ENCODE results near the gene PRKAA2. TPM values are rescaled to one million over a fixed set of nuclear protein-coding genes. Genes with fewer than 3 reads are reported as not detected.

Gene PRKAA2
- total RNA-seq, 1 experiment from 2014 or later, result 11.1 TPM

DNA sequence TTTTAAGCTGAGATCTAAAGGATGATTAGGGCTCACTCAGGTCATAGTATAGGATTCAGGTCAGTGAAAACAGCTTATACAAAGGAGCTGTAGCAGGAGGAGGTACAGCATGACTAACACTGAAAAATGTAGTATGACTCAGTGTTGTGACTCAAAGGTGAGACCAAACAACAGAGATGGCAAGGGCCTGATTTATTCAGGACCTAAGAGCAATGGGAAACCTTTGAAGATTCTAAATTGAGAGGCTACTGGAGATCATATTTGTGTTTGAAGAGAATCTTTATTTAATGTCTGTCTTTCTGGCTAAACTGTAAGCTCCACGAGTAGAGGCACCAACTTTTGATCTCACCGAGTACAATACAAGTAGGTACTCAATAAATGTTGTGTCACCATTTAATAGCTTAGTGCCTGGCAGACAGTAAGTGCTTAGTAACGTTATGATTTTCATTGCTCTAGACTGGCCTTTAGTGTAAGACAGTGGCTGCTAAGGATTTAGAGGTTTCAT is 43.5 kb downstream of the PRKAA2 start:
- Histone ChIP-seq H3K4me1 (ENCODE audit: control insufficient read depth, insufficient read depth, low read length) (peaks cover 18% of the 10 kb centered on the region), H3K27ac (ENCODE audit: low read length) (peak overlapping the region; percentile 94), H3K4me3 (ENCODE audit: low read depth in 2 of 2, low read length in 2 of 2) (peak overlapping the region in 1 of 2 experiments; percentile 21; a peak in 2 of 4 replicates), H3K36me3 (ENCODE audit: control insufficient read depth, insufficient read depth, low read length) (no peaks in the 10 kb centered on the region), H3K9me3 (ENCODE audit: control insufficient read depth, insufficient read depth, low read depth, low read length) (no peaks in the 10 kb centered on the region), H3K27me3 (ENCODE audit: control insufficient read depth, insufficient read depth, low read length) (no peaks in the 10 kb centered on the region)
- ATAC-seq, result peak; percentile 100
- intact Hi-C loops (cut with micrococcal nuclease; ENCODE audit: unreplicated experiment) (loop anchor here (5.0 kb wide), 1 partner anchor 46 kb away; no protein-coding TSS in a partner anchor), in situ Hi-C loops (cut with HindIII; ENCODE audit: low pct_unique_long_range_greater_than_20kb, low sequenced_read_pairs) (no loop called here)
- BruUV-seq (replicated peaks), result no TSS peak
- POLR2A ChIA-PET, result interaction anchor here (0.7 kb wide), 1 partner anchor 29 kb away, joined by 3 read pairs; no protein-coding TSS in a partner anchor
- peak; percentile 98 for DNase-seq (ENCODE audit: low read depth, low spot score)
- TF ChIP-seq, protein P1, sequence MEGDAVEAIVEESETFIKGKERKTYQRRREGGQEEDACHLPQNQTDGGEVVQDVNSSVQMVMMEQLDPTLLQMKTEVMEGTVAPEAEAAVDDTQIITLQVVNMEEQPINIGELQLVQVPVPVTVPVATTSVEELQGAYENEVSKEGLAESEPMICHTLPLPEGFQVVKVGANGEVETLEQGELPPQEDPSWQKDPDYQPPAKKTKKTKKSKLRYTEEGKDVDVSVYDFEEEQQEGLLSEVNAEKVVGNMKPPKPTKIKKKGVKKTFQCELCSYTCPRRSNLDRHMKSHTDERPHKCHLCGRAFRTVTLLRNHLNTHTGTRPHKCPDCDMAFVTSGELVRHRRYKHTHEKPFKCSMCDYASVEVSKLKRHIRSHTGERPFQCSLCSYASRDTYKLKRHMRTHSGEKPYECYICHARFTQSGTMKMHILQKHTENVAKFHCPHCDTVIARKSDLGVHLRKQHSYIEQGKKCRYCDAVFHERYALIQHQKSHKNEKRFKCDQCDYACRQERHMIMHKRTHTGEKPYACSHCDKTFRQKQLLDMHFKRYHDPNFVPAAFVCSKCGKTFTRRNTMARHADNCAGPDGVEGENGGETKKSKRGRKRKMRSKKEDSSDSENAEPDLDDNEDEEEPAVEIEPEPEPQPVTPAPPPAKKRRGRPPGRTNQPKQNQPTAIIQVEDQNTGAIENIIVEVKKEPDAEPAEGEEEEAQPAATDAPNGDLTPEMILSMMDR (IDR thresholded peaks at IDR 0.05), result no peak
- TF ChIP-seq POLR2AphosphoS5 (IDR thresholded peaks at IDR 0.05; ENCODE audit: low read depth, low read length), result peak; percentile 72
- TF ChIP-seq, protein P2, sequence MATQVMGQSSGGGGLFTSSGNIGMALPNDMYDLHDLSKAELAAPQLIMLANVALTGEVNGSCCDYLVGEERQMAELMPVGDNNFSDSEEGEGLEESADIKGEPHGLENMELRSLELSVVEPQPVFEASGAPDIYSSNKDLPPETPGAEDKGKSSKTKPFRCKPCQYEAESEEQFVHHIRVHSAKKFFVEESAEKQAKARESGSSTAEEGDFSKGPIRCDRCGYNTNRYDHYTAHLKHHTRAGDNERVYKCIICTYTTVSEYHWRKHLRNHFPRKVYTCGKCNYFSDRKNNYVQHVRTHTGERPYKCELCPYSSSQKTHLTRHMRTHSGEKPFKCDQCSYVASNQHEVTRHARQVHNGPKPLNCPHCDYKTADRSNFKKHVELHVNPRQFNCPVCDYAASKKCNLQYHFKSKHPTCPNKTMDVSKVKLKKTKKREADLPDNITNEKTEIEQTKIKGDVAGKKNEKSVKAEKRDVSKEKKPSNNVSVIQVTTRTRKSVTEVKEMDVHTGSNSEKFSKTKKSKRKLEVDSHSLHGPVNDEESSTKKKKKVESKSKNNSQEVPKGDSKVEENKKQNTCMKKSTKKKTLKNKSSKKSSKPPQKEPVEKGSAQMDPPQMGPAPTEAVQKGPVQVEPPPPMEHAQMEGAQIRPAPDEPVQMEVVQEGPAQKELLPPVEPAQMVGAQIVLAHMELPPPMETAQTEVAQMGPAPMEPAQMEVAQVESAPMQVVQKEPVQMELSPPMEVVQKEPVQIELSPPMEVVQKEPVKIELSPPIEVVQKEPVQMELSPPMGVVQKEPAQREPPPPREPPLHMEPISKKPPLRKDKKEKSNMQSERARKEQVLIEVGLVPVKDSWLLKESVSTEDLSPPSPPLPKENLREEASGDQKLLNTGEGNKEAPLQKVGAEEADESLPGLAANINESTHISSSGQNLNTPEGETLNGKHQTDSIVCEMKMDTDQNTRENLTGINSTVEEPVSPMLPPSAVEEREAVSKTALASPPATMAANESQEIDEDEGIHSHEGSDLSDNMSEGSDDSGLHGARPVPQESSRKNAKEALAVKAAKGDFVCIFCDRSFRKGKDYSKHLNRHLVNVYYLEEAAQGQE (IDR thresholded peaks at IDR 0.05; ENCODE audit: insufficient read depth in 1 of 2, low read depth in 2 of 2, low read length in 1 of 2), result no peak
- peak; percentile 98 for TF ChIP-seq TCF7L2 (IDR thresholded peaks at IDR 0.05; ENCODE audit: low read depth, low read length)
- CTCF ChIA-PET, result interaction anchor here (0.7 to 1.2 kb wide), 2 partner anchors 23 to 115 kb away, joined by 3 to 4 read pairs; no protein-coding TSS in a partner anchor

DNA sequence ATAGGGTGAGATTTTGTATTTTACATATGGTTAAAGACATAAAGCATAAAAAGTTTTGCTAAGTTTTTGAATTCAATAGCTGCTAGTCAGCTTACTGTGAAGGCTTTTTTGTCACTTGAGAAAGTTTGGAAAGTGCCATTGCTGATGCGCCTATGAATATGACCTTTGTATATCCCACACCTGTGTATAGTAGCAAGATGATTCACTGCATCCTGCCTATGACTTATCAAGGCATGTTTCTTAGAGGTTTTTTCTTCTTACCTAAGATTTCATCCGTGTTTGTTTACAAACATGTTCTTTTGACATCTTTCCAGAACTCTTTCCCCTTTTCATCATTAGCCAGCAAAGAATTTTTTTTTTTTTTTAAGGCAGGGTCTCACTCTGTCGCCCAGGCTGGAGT is 51.5 kb downstream of the PRKAA2 start:
- H3K36me3 ChIP-seq (ENCODE audit: control insufficient read depth, insufficient read depth, low read length), result no peaks in the 10 kb centered on the region; the same call in 1 of the 2 replicates
- DNase-seq (ENCODE audit: low read depth, low spot score) (no peak), ATAC-seq (no peak)
- ChIA-PET POLR2A (no interaction called here), CTCF (no interaction called here)
- TF ChIP-seq, protein P2 (IDR thresholded peaks at IDR 0.05; ENCODE audit: insufficient read depth in 1 of 2, low read depth in 2 of 2, low read length in 1 of 2), result no peak
- TF ChIP-seq TCF7L2 (IDR thresholded peaks at IDR 0.05; ENCODE audit: low read depth, low read length) (no peak), POLR2AphosphoS5 (IDR thresholded peaks at IDR 0.05; ENCODE audit: low read depth, low read length) (no peak), SIN3A (IDR thresholded peaks at IDR 0.05; ENCODE audit: borderline replicate concordance, insufficient read depth, low read depth, low read length) (no peak)
- TF ChIP-seq, protein P1 (IDR thresholded peaks at IDR 0.05), result no peak
- in situ Hi-C loops (cut with HindIII; ENCODE audit: low pct_unique_long_range_greater_than_20kb, low sequenced_read_pairs), result no loop called here
- H3K4me1 ChIP-seq (ENCODE audit: control insufficient read depth, insufficient read depth, low read length), result no peaks in the 10 kb centered on the region
- intact Hi-C loops (cut with micrococcal nuclease; ENCODE audit: unreplicated experiment), result no loop called here
- no peak overlapping the region for H3K4me3 ChIP-seq (ENCODE audit: low read depth in 2 of 2, low read length in 2 of 2)
- H3K27me3 ChIP-seq (ENCODE audit: control insufficient read depth, insufficient read depth, low read length), result no peaks in the 10 kb centered on the region
- H3K9me3 ChIP-seq (ENCODE audit: control insufficient read depth, insufficient read depth, low read depth, low read length), result peaks cover 8% of the 10 kb centered on the region; the same call in 1 of the 2 replicates
- no peak overlapping the region for H3K27ac ChIP-seq (ENCODE audit: low read length)
- no TSS peak for BruUV-seq (replicated peaks)

All from Panc1 (cell line).